NCI-H510A treated with DMSO at 0.1 percent for 48 hours (cell line): Measurements from ENCODE around the gene STK16.

Source experiments
- DNase-seq: peaks from one replicate; lab custom pipeline; 2025; lab: John Stamatoyannopoulos, UW

Gene STK16

DNA sequence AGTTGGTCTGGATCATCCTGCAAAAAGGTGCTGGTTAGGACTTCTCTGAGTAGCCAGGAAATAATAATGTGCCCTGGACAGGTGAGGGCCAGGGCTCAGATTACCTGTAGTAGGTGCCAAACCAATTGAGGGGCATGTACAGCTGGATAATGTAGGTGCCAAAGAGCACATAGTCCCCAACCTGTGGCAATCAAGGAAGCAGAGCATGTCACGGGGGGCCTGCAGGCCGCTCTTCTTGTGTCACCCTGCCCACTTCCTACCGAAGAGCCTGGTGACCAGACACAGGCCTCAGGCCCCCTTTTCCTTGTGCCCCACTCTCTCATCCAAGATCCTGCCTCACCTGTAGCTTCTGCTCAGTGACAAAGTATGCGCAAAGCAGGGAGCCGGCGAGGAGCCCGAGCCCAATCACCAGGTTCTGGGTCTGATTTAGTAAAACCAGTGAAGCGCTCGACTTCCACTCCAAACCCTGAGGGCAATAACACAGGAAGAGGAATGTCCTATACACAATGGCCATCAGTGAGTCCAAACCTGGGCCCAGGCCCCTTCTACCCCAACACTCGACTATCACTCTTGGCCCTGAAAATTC lies 31.7 kb upstream of the STK16 start:
- DNase-seq = no peak

GRCh38 chr2:219214141-219214540 lies 31.1 kb upstream of the STK16 start:
- no peak for DNase-seq

- no peak for DNase-seq
Observed at GRCh38 chr2:219214786-219215185, 30.5 kb upstream of the STK16 start.

GRCh38 chr2:219215871-219216534 lies 29.3 kb upstream of the STK16 start:
- no peak for DNase-seq

GRCh38 chr2:219216535-219216915 lies 28.8 kb upstream of the STK16 start:
- DNase-seq = no peak

GRCh38 chr2:219218217-219218731 lies 27.0 kb upstream of the STK16 start:
- DNase-seq = peak; percentile 54

DNA sequence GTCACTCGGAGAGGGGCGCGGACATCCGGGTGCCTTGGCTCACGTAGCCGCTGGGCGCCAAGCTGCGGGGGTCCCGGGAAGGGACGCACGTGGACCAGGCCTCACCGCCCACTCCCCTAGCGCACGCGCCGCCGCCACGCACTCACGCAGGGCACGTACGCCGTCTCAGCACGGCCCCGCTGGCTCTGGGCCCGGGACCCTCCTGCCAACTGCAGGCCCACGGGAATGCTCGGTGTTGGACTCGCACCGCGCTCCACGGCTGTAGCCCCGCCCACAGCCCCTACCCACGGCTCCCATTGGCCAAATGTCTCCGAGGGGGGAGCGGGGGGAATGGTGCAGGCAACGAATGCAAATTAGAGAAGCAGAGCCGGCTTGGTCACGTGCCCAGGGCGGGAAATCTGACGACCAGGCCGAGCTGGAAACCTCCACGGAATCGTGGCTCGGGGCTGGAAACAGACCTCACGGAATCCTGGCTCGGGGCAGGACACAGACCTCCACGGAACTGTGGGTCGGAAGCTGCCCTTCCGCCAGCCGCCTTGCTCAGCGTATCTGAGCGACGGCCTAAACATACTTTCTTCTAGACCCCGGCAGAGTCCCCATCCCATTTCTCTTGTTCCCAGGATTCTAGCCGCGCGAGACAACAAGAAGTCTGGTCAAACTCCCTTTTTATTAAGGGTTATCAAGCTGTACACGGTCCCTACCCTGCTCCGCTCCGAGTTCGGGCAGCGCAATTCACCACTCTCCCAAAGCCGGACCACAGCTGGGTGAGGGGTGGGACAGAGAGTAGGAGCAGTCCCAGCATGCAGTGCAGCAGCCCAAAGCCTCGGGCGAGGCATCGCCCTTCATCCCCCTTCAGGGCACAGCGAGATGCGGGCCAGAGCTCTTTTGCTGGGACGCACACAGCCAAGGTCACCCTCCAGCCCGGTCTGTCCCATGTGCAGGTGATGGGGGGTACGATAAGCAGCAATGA lies 26.3 kb upstream of the STK16 start, which contains the start of gene ABCB6:
ABCB6 (minus strand) TSS at position 227 of the 970 bp plus-strand sequence. CDS start 285 bp downstream, outside the sequence.
- DNase-seq = peak; percentile 93

GRCh38 chr2:219219784-219220532 lies 25.3 kb upstream of the STK16 start:
- no peak for DNase-seq

GRCh38 chr2:219220652-219221402 lies 24.5 kb upstream of the STK16 start:
- no peak for DNase-seq

DNA sequence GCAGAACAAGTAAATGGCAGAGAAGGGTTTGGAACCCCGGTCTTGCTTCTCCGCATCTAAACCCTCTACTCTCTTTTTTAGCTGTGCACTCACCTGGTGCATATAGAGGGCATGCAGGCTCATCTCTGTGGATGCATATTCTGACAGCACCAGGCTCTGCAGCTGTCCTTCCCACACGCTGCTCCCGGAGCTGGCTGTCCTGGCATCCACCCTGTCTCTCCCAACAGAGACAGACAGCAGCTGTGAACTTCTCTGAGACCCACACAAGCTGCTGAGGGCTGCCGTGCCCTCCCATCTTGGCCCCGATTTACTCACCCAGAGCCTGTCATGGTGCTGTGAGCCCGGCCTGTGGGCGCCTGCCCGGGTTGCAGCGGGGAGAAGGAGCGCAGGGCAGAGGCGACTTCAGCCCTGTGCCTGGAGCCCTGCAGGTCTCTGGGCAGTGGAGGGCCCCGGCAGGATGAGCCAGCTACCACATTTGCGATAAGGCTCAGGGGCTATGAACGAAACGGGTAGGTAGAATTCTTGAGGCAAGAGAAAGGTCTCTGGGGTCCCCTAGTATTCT lies 23.2 kb upstream of the STK16 start:
- no peak for DNase-seq

GRCh38 chr2:219223831-219224610 lies 21.3 kb upstream of the STK16 start:
- no peak for DNase-seq

DNA sequence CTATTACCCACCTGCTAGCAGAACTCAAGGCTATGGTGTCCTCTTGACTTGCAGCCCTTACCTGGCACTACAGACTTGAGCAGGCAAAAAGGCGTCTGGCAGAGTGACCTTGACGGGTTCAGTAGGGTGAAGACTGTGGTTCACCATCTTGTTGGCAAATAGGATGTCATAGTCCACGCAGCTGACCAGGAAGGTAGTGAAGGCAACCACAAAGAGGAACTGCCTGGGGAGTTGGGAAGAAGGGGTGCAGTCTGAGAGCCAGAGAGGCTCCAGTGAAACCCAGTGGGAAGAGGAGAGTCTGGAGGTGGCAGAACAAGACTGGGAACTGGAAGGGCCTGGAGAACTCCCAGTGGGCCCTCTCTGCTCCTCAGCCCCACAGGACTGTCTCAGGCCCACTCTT lies 19.9 kb upstream of the STK16 start:
- no peak for DNase-seq

DNA sequence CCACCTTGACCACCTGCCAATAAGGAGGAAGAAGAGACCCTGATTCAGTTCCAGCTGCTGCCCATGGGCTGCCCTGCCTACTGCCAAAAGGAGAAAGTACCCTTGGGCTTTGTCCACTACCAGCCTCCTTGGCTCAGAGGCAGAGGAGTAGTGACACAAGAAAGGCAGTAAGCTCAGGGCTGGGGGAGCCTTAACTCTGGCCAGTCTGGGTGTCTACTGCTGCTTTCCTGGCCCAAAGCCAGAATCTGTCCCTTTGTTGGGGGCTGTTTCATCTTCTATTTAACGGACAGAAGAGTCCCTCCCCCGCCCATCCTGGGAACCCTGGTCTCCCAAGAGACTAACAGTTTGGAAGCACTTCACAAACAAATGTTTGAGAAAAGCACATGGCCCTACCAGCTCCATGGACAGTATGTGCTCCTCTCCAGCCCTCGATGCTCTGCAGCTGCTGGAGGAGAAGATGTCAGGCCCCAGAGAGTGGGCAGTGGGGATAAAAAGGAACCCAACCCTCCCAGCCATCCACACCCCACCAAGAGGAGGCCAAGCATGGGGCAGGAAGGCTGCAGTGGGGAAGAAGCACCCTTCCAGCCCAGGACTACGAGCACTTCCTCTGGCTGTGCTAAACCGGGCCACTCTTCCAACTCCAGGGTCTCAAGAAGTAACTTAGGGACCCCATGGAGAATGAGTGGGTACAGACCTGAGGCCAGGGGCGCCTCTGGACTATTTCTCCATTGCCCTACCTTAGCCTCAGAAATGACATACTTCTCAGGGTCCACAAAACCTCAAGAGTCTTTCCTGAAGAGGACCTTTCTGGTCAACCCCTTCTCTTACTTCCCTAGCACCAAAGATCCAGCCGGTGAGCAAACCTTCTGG lies 17.0 kb upstream of the STK16 start:
- DNase-seq = no peak

DNA sequence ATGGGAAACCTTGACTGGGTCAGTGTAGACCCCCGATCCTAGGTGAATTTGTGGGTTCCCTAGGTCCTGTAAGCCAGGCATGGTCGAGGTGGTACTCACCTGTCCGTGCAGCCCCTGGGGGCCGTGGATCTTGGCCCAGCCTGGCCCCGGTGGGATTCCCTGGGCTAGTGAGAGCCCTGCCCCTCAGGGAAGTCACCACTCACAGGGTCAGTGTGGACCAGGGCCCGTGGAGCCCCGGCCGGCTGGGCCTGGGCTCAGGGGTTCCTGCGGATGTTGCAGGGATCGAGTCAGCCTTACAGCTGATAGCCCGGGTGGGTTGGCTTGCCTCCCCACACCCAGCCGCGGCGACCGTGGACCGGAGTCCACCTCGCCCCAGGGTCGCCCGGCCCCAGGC lies 16.4 kb upstream of the STK16 start:
- no peak for DNase-seq

GRCh38 chr2:219229305-219230058 lies 15.8 kb upstream of the STK16 start, which contains the start of the genes ANKZF1 and ATG9A:
TSS of gene ANKZF1 (plus strand) at chr2:219229806. CDS start at chr2:219230258, 452 bp downstream.
TSS of gene ATG9A (minus strand) at chr2:219229636. CDS start at chr2:219228024, 1,612 bp downstream.
- peak; percentile 99 for DNase-seq

- peak; percentile 17 for DNase-seq
Observed at GRCh38 chr2:219230059-219230540, 15.2 kb upstream of the STK16 start.

- DNase-seq = no peak
Observed at GRCh38 chr2:219234331-219234730, 10.9 kb upstream of the STK16 start.

DNA sequence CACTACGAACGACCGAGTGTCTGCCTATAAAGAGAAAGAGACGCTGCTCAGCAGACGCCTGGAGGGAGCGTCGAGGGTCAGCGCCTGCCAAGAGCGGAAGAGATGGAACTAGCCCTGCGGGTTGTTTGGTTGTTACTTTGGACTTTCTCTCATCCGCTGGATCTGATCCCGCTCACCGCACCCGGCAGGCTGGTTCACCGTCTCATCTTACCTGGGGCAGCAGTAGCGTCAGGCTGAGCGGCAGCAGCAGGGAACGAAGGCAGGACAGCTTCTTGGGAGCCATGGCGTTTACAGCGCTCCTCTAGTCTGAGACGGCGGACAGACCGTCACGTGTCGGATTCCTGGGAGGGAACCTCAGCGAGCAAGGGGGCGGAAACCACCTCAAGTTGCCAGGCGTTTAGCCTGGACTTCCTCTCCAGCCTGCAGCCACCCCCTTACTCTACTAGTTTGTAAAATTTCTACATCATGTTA lies 2.0 kb upstream of the STK16 start:
- DNase-seq = no peak
